SK-N-SH treated with all-trans-retinoic acid at 6 μM for 48 hours (cell line): ENCODE results near the gene UBE2L6.

ENCODE experiments used
- ATAC-seq: fragments of 200-7000 bp; cut with Tn5 transposase; 3 replicates; pipeline ENCODE4 v1.9.1; 2020; ENCODE audit warnings: mild to moderate bottlenecking, moderate library complexity
- BACH2 ChIP-seq: fragments of 250-450 bp; sonication (Bioruptor Pico); IDR thresholded peaks from 2 replicates; pipeline ENCODE4 v1.9.0; 2021; ENCODE audit warnings: mild to moderate bottlenecking, borderline replicate concordance
- ESRRG ChIP-seq: fragments of 250-450 bp; sonication (Bioruptor Pico); IDR thresholded peaks from 2 replicates; pipeline ENCODE4 v1.6.1; 2021; ENCODE audit warnings: mild to moderate bottlenecking
- GLIS3 ChIP-seq: fragments of 250-450 bp; sonication (Bioruptor Pico); IDR thresholded peaks from 2 replicates; pipeline ENCODE4 v1.5.0; 2020; ENCODE audit warnings: mild to moderate bottlenecking, moderate library complexity
- ISL1 ChIP-seq: fragments of 250-450 bp; sonication (Bioruptor Pico); IDR thresholded peaks from 2 replicates; pipeline ENCODE4 v2.1.2; 2022; ENCODE audit warnings: mild to moderate bottlenecking, moderate library complexity
- OSR1 ChIP-seq: fragments of 250-450 bp; sonication (Bioruptor Pico); IDR thresholded peaks from 2 replicates; pipeline ENCODE4 v1.8.0; 2022; ENCODE audit warnings: moderate library complexity, mild to moderate bottlenecking, inconsistent platforms
- PPARA ChIP-seq: fragments of 250-450 bp; sonication (Bioruptor Pico); IDR thresholded peaks from 2 replicates; pipeline ENCODE4 v1.5.0; 2020; ENCODE audit warnings: mild to moderate bottlenecking, borderline replicate concordance
- RARB ChIP-seq: fragments of 250-450 bp; sonication (Bioruptor Pico); IDR thresholded peaks from 2 replicates; pipeline ENCODE4 v1.8.0; 2021; ENCODE audit warnings: mild to moderate bottlenecking, moderate library complexity
- SNAI2 ChIP-seq: fragments of 250-450 bp; sonication (Bioruptor Pico); IDR thresholded peaks from 2 replicates; pipeline ENCODE4 v1.5.0; 2020; ENCODE audit warnings: mild to moderate bottlenecking, moderate library complexity
- TCF4 ChIP-seq: fragments of 250-450 bp; sonication (Bioruptor Pico); IDR thresholded peaks from 2 replicates; pipeline ENCODE4 v1.8.0; 2021; ENCODE audit warnings: mild to moderate bottlenecking, moderate library complexity, borderline replicate concordance
- TOX ChIP-seq: fragments of 250-450 bp; sonication (Bioruptor Pico); IDR thresholded peaks from 2 replicates; pipeline ENCODE4 v1.8.0; 2021; ENCODE audit warnings: mild to moderate bottlenecking, moderate library complexity, borderline replicate concordance
- ZC3H10 ChIP-seq: fragments of 250-450 bp; sonication (Bioruptor Pico); IDR thresholded peaks from 2 replicates; pipeline ENCODE4 v1.5.1; 2021; ENCODE audit warnings: mild to moderate bottlenecking, moderate library complexity
- ZFP3 ChIP-seq: fragments of 250-450 bp; sonication (Bioruptor Pico); IDR thresholded peaks from 2 replicates; pipeline ENCODE4 v1.5.0; 2020; ENCODE audit warnings: mild to moderate bottlenecking, moderate library complexity
- ZFP30 ChIP-seq: fragments of 450-650 bp; formaldehyde crosslinking; IDR thresholded peaks from 2 replicates; pipeline ENCODE4 v1.5.0; 2022; ENCODE audit warnings: mild to moderate bottlenecking, moderate library complexity
- ZNF565 ChIP-seq: fragments of 450-650 bp; formaldehyde crosslinking; conservative IDR thresholded peaks from 2 replicates; pipeline ENCODE4 v1.5.0; 2020; ENCODE audit warnings: low read depth, mild to moderate bottlenecking, moderate library complexity
- ZNF70 ChIP-seq: fragments of 450-650 bp; formaldehyde crosslinking; IDR thresholded peaks from 2 replicates; pipeline ENCODE4 v1.5.0; 2020; ENCODE audit warnings: mild to moderate bottlenecking, moderate library complexity
- TF ChIP-seq, protein P1 (sequence below): fragments of 250-450 bp; sonication (Bioruptor Pico); IDR thresholded peaks from 2 replicates; pipeline ENCODE4 v1.5.1; 2020; ENCODE audit warnings: low read depth, mild to moderate bottlenecking, moderate library complexity
- TF ChIP-seq, protein P2 (sequence below): fragments of 250-450 bp; sonication (Bioruptor Pico); IDR thresholded peaks from 2 replicates; pipeline ENCODE4 v1.5.1; 2021; ENCODE audit warnings: mild to moderate bottlenecking, moderate library complexity
- TF ChIP-seq, protein P3 (sequence below): fragments of 250-450 bp; sonication (Bioruptor Pico); IDR thresholded peaks from 2 replicates; pipeline ENCODE4 v1.8.0; 2020; ENCODE audit warnings: mild to moderate bottlenecking, moderate library complexity, borderline replicate concordance
- TF ChIP-seq, protein P4 (sequence below): fragments of 250-450 bp; sonication (Bioruptor Pico); IDR thresholded peaks from 2 replicates; pipeline ENCODE4 v1.8.0; 2021; ENCODE audit warnings: low read depth, mild to moderate bottlenecking, moderate library complexity, borderline replicate concordance
- TF ChIP-seq, protein P5 (sequence below): fragments of 250-450 bp; sonication (Bioruptor Pico); IDR thresholded peaks from 2 replicates; pipeline ENCODE4 v1.5.0; 2020; ENCODE audit warnings: mild to moderate bottlenecking, moderate library complexity

The UBE2L6 gene

DNA sequence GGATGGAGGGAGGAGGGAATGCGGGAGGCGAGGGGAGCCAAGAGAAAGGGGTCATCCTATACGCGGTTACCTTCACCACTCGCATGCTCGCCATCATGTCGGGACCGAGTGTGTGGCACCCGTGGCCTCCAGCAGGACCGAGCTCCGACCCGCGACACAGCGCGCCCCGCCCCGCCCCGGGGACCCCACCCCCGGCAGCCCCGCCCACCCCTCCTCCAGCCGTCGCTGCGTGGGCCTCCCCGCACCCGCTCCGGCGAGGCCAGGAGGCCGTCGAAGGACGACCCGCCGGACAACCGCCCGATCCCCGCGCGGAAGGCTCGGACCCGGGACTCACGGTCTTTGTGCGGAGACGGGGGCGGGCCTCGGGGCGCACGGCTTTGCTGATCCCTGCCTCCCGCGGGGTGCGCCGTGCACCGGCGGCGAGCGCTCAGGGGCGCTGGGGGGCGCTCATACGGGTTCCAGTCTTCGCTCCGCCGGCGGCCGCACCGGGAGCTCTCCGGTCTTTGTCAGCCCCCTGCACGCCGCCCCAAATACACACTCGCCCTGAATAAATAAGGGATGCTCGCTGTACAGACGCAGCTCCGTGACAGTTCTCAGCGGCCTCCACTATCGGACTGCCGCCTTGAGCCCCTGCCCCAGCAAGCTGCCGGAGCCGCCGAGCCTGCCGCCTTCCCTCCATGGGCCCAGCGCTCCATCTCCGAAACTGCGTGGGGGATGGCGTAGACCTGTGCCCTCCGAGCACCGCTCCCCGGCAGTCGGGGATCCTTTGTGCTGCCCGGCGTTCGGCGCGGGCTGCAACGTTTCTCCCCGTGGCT, at the start of gene UBE2L6:
UBE2L6 (minus strand) TSS at position 158 of the 815 bp plus-strand sequence; CDS start at position 97, 61 bp downstream.
- TF ChIP-seq, protein P1, sequence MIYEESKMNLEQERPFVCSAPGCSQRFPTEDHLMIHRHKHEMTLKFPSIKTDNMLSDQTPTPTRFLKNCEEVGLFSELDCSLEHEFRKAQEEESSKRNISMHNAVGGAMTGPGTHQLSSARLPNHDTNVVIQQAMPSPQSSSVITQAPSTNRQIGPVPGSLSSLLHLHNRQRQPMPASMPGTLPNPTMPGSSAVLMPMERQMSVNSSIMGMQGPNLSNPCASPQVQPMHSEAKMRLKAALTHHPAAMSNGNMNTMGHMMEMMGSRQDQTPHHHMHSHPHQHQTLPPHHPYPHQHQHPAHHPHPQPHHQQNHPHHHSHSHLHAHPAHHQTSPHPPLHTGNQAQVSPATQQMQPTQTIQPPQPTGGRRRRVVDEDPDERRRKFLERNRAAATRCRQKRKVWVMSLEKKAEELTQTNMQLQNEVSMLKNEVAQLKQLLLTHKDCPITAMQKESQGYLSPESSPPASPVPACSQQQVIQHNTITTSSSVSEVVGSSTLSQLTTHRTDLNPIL (CRISPR knock-in tag): no peak
- TF ChIP-seq GLIS3 (CRISPR knock-in tag): no peak
- no peak for TF ChIP-seq OSR1 (CRISPR knock-in tag)
- TF ChIP-seq SNAI2 (CRISPR knock-in tag): no peak
- TF ChIP-seq ZFP3 (CRISPR knock-in tag): no peak
- TF ChIP-seq, protein P2, sequence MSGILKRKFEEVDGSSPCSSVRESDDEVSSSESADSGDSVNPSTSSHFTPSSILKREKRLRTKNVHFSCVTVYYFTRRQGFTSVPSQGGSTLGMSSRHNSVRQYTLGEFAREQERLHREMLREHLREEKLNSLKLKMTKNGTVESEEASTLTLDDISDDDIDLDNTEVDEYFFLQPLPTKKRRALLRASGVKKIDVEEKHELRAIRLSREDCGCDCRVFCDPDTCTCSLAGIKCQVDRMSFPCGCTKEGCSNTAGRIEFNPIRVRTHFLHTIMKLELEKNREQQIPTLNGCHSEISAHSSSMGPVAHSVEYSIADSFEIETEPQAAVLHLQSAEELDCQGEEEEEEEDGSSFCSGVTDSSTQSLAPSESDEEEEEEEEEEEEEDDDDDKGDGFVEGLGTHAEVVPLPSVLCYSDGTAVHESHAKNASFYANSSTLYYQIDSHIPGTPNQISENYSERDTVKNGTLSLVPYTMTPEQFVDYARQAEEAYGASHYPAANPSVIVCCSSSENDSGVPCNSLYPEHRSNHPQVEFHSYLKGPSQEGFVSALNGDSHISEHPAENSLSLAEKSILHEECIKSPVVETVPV: no peak
- TF ChIP-seq TCF4: no peak
- TF ChIP-seq ESRRG (CRISPR knock-in tag): no peak
- TF ChIP-seq ISL1 (CRISPR knock-in tag): no peak
- no peak for TF ChIP-seq ZNF565 (CRISPR knock-in tag)
- TF ChIP-seq, protein P3, sequence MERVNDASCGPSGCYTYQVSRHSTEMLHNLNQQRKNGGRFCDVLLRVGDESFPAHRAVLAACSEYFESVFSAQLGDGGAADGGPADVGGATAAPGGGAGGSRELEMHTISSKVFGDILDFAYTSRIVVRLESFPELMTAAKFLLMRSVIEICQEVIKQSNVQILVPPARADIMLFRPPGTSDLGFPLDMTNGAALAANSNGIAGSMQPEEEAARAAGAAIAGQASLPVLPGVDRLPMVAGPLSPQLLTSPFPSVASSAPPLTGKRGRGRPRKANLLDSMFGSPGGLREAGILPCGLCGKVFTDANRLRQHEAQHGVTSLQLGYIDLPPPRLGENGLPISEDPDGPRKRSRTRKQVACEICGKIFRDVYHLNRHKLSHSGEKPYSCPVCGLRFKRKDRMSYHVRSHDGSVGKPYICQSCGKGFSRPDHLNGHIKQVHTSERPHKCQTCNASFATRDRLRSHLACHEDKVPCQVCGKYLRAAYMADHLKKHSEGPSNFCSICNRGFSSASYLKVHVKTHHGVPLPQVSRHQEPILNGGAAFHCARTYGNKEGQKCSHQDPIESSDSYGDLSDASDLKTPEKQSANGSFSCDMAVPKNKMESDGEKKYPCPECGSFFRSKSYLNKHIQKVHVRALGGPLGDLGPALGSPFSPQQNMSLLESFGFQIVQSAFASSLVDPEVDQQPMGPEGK (CRISPR knock-in tag): no peak
- TF ChIP-seq TOX (CRISPR knock-in tag): no peak
- TF ChIP-seq, protein P4, sequence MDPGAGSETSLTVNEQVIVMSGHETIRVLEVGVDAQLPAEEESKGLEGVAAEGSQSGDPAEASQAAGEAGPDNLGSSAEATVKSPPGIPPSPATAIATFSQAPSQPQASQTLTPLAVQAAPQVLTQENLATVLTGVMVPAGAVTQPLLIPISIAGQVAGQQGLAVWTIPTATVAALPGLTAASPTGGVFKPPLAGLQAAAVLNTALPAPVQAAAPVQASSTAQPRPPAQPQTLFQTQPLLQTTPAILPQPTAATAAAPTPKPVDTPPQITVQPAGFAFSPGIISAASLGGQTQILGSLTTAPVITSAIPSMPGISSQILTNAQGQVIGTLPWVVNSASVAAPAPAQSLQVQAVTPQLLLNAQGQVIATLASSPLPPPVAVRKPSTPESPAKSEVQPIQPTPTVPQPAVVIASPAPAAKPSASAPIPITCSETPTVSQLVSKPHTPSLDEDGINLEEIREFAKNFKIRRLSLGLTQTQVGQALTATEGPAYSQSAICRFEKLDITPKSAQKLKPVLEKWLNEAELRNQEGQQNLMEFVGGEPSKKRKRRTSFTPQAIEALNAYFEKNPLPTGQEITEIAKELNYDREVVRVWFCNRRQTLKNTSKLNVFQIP (CRISPR knock-in tag): no peak
- TF ChIP-seq BACH2: no peak
- TF ChIP-seq ZC3H10 (CRISPR knock-in tag): no peak
- no peak for TF ChIP-seq RARB
- TF ChIP-seq, protein P5, sequence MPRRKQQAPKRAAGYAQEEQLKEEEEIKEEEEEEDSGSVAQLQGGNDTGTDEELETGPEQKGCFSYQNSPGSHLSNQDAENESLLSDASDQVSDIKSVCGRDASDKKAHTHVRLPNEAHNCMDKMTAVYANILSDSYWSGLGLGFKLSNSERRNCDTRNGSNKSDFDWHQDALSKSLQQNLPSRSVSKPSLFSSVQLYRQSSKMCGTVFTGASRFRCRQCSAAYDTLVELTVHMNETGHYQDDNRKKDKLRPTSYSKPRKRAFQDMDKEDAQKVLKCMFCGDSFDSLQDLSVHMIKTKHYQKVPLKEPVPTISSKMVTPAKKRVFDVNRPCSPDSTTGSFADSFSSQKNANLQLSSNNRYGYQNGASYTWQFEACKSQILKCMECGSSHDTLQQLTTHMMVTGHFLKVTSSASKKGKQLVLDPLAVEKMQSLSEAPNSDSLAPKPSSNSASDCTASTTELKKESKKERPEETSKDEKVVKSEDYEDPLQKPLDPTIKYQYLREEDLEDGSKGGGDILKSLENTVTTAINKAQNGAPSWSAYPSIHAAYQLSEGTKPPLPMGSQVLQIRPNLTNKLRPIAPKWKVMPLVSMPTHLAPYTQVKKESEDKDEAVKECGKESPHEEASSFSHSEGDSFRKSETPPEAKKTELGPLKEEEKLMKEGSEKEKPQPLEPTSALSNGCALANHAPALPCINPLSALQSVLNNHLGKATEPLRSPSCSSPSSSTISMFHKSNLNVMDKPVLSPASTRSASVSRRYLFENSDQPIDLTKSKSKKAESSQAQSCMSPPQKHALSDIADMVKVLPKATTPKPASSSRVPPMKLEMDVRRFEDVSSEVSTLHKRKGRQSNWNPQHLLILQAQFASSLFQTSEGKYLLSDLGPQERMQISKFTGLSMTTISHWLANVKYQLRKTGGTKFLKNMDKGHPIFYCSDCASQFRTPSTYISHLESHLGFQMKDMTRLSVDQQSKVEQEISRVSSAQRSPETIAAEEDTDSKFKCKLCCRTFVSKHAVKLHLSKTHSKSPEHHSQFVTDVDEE (CRISPR knock-in tag): no peak
- no peak for TF ChIP-seq ZFP30 (CRISPR knock-in tag)
- TF ChIP-seq PPARA (CRISPR knock-in tag): no peak
- ATAC-seq: peak; percentile 89

DNA sequence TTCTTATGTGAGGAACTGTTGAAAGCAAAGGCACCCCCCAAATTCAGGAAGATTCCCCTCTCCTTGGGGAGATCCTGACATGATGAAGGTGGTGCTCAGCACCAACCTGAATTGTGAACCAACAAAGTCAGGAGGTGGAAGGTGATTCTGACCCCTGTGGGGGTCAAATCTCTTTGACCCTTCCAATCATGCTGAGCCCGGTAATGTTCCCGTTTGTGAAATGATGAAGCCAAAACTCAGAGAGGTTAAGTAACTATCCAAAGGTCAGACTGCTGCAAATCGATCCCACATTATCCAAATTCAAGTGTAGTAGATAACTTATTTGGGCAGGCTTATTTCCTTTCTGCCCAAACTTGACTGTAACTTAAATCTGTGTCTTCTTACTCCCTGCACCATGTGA, 49.1 kb upstream of the UBE2L6 start:
- TF ChIP-seq, protein P2: no peak
- ATAC-seq: no peak

DNA sequence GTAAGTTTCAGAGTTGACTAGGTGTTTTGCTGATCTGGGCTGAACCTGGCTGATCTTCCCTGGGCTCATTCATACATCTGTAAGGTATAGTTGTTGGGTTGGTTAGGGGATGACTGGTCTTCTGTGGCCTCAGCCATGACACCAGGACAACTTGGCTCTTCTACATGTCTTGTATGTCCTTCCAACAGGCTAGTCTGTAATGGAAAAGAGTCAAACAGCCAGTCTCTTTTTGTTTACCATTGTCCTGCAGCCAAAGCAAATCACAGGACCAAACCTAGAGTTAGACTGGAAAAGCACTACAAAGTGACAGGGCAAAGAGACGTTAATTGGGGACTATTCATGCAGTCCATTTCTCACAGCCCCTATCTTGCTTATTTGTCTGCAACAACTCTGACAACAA, 47.8 kb upstream of the UBE2L6 start:
- TF ChIP-seq ZNF70 (CRISPR knock-in tag) (no peak), ESRRG (CRISPR knock-in tag) (no peak), TCF4 (no peak), BACH2 (no peak)
- TF ChIP-seq, protein P4 (CRISPR knock-in tag): no peak
- TF ChIP-seq, all 23 proteins: peak for 0
- ATAC-seq: no peak
